HG03045 (cell line): ENCODE results near the gene DLEC1.
"Not testable (repeated sequence)": the region's sequence is repeated elsewhere in the genome, so short reads cannot be mapped to it uniquely, and the experiment has no call there.

Experiments used
- ATAC-seq: cut with Tn5 transposase; IDR thresholded peaks from one replicate; pipeline ENCODE4 v1.9.1; 2021; ENCODE audit warnings: mild to moderate bottlenecking, moderate library complexity; ENCODE audit not compliant: unreplicated experiment

DLEC1 gene

GRCh38 chr3:38083871-38084333 is 44.9 kb downstream of the DLEC1 start:
- no peak for ATAC-seq

GRCh38 chr3:38084334-38085310 is 45.6 kb downstream of the DLEC1 start:
- ATAC-seq = no peak

GRCh38 chr3:38085311-38085942 is 46.4 kb downstream of the DLEC1 start:
- no peak for ATAC-seq

- no peak for ATAC-seq
Measured at GRCh38 chr3:38085943-38086324, 46.9 kb downstream of the DLEC1 start.

- no peak for ATAC-seq
Measured at GRCh38 chr3:38086496-38086895, 47.5 kb downstream of the DLEC1 start.

GRCh38 chr3:38087278-38087677 is 48.3 kb downstream of the DLEC1 start:
- not testable (repeated sequence) for ATAC-seq

GRCh38 chr3:38088126-38089078 is 49.4 kb downstream of the DLEC1 start:
- ATAC-seq = no peak

GRCh38 chr3:38089163-38089562 is 50.2 kb downstream of the DLEC1 start:
- ATAC-seq = no peak

GRCh38 chr3:38090453-38090852 is 51.4 kb downstream of the DLEC1 start:
- ATAC-seq = no peak

- no peak for ATAC-seq
Measured at GRCh38 chr3:38094999-38095398, 56.0 kb downstream of the DLEC1 start.

- no peak for ATAC-seq
Measured at GRCh38 chr3:38095669-38096483, 56.9 kb downstream of the DLEC1 start.

GRCh38 chr3:38097446-38098375 is 58.7 kb downstream of the DLEC1 start:
- no peak for ATAC-seq

- ATAC-seq = no peak
Measured at GRCh38 chr3:38098376-38098723, 59.3 kb downstream of the DLEC1 start.

GRCh38 chr3:38099518-38099917 is 60.5 kb downstream of the DLEC1 start:
- no peak for ATAC-seq

- ATAC-seq = no peak
Measured at GRCh38 chr3:38100498-38100897, 61.5 kb downstream of the DLEC1 start.

- no peak for ATAC-seq
Measured at GRCh38 chr3:38101811-38102443, 62.9 kb downstream of the DLEC1 start.

- no peak for ATAC-seq
Measured at GRCh38 chr3:38102444-38102814, 63.4 kb downstream of the DLEC1 start.

GRCh38 chr3:38105525-38105924 is 66.5 kb downstream of the DLEC1 start:
- no peak for ATAC-seq
